GM20431 (cell line): ENCODE measurements around the gene RNF13.
"Not testable (repeated sequence)": the region's sequence is repeated elsewhere in the genome, so short reads cannot be mapped to it uniquely, and the experiment has no call there.

Source experiments
- in situ Hi-C: fragments of 300-500 bp; cut with MseI, MboI; formaldehyde crosslinking; loops from one replicate; pipeline ENCODE4 v1.15.0; 2020; ENCODE audit warnings: low sequenced_read_pairs; ENCODE audit not compliant: unreplicated experiment

Gene RNF13

GRCh38 chr3:149792452-149793270 lies 20.4 kb upstream of the RNF13 start, which contains the start of gene ANKUB1:
Gene ANKUB1 (minus strand): TSS chr3:149792554. CDS start chr3:149792366, 188 bp downstream.
- in situ Hi-C loops, result loop anchor here (25.0 kb wide), 1 partner anchor 405 kb away; the partner anchor contains the start of gene TM4SF1

GRCh38 chr3:149796026-149796425 lies 17.0 kb upstream of the RNF13 start:
- in situ Hi-C loops, result loop anchor here (25.0 kb wide), 1 partner anchor 409 kb away; the partner anchor contains the start of gene TM4SF1

- in situ Hi-C loops, result no loop called here
Observed at GRCh38 chr3:149800693-149801092, 12.3 kb upstream of the RNF13 start.

GRCh38 chr3:149801195-149801594 lies 11.8 kb upstream of the RNF13 start:
- in situ Hi-C loops, result no loop called here

- in situ Hi-C loops, result no loop called here
Observed at GRCh38 chr3:149801639-149802038, 11.4 kb upstream of the RNF13 start.

- in situ Hi-C loops, result no loop called here
Observed at GRCh38 chr3:149806171-149806778, 6.7 kb upstream of the RNF13 start.

GRCh38 chr3:149808209-149808829 lies 4.7 kb upstream of the RNF13 start:
- in situ Hi-C loops, result no loop called here

- in situ Hi-C loops, result no loop called here
Observed at GRCh38 chr3:149809699-149810098, 3.3 kb upstream of the RNF13 start.

- in situ Hi-C loops, result no loop called here
Observed at GRCh38 chr3:149810846-149811245, 2.2 kb upstream of the RNF13 start.

- in situ Hi-C loops, result no loop called here
Observed at GRCh38 chr3:149812165-149812605, 830 bp upstream of the RNF13 start.

GRCh38 chr3:149813367-149814281 lies 609 bp downstream of the RNF13 start:
- in situ Hi-C loops, result no loop called here

- in situ Hi-C loops, result no loop called here
Observed at GRCh38 chr3:149815321-149815720, 2.3 kb downstream of the RNF13 start.

- in situ Hi-C loops, result no loop called here
Observed at GRCh38 chr3:149815728-149816127, 2.7 kb downstream of the RNF13 start.

- in situ Hi-C loops, result no loop called here
Observed at GRCh38 chr3:149816311-149816710, 3.3 kb downstream of the RNF13 start.

GRCh38 chr3:149816986-149817385 lies 4.0 kb downstream of the RNF13 start:
- in situ Hi-C loops, result no loop called here

GRCh38 chr3:149819432-149819831 lies 6.4 kb downstream of the RNF13 start:
- in situ Hi-C loops, result no loop called here

GRCh38 chr3:149820183-149820582 lies 7.2 kb downstream of the RNF13 start:
- in situ Hi-C loops, result no loop called here

GRCh38 chr3:149826636-149827035 lies 13.6 kb downstream of the RNF13 start:
- in situ Hi-C loops, result no loop called here

GRCh38 chr3:149828390-149828789 lies 15.4 kb downstream of the RNF13 start:
- in situ Hi-C loops, result no loop called here

- in situ Hi-C loops, result not testable (repeated sequence)
Observed at GRCh38 chr3:149829631-149830030, 16.6 kb downstream of the RNF13 start.
